HepG2 (cell line): ENCODE results near the gene FUT1. TPM values are rescaled to one million over a fixed set of nuclear protein-coding genes. Genes with fewer than 3 reads are reported as not detected.
A peak's percentile ranks its signal among the peaks of the same experiment; 100 is the strongest.

ENCODE experiments used
- ATF1 ChIP-seq: IDR thresholded peaks from 2 replicates; pipeline ENCODE4 v1.6.1; 2016; ENCODE audit warnings: mild to moderate bottlenecking, control low read depth
- BCL6 ChIP-seq: IDR thresholded peaks from 2 replicates; pipeline ENCODE4 v1.6.1; 2016; ENCODE audit warnings: missing genetic modification reagents, missing compliant biosample characterization
- ELF3 ChIP-seq: IDR thresholded peaks from 2 replicates; pipeline ENCODE4 v1.6.1; 2016; ENCODE audit warnings: missing genetic modification reagents, missing compliant biosample characterization
- HNRNPL ChIP-seq: fragments of 200-400 bp; formaldehyde crosslinking; IDR thresholded peaks from 2 replicates; pipeline ENCODE4 v1.6.1; 2017; ENCODE audit warnings: mild to moderate bottlenecking, low read depth, low read length
- HNRNPUL1 ChIP-seq: fragments of 200-400 bp; formaldehyde crosslinking; IDR thresholded peaks from 2 replicates; pipeline ENCODE4 v1.6.1; 2017; ENCODE audit warnings: low read depth, mild to moderate bottlenecking, low read length, moderate library complexity
- KAT2B ChIP-seq: fragments of 150-350 bp; IDR thresholded peaks from 2 replicates; pipeline ENCODE4 v1.6.1; 2014; ENCODE audit warnings: low read depth, low read length, borderline replicate concordance
- MEIS2 ChIP-seq: sonication (generic); formaldehyde crosslinking; IDR thresholded peaks from 2 replicates; pipeline ENCODE4 v1.9.0; 2021; ENCODE audit warnings: mild to moderate bottlenecking, missing genetic modification reagents
- PAXIP1 ChIP-seq: sonication (generic); formaldehyde crosslinking; conservative IDR thresholded peaks from 2 replicates; pipeline ENCODE4 v1.4.0; 2020; ENCODE audit warnings: mild to moderate bottlenecking, missing genetic modification reagents, moderate library complexity
- PTBP1 ChIP-seq: fragments of 200-400 bp; formaldehyde crosslinking; IDR thresholded peaks from 2 replicates; pipeline ENCODE4 v1.6.1; 2018; ENCODE audit warnings: low read length, low read depth; ENCODE audit not compliant: poor library complexity, severe bottlenecking
- RBM39 ChIP-seq: fragments of 200-400 bp; formaldehyde crosslinking; IDR thresholded peaks from one replicate; pipeline ENCODE4 v1.6.1; 2018; ENCODE audit warnings: antibody characterized with exemption, mild to moderate bottlenecking, low read depth, low read length; ENCODE audit not compliant: poor library complexity, severe bottlenecking
- RFXANK ChIP-seq: IDR thresholded peaks from 2 replicates; pipeline ENCODE4 v1.6.1; 2016
- SCMH1 ChIP-seq: sonication (generic); formaldehyde crosslinking; IDR thresholded peaks from 2 replicates; pipeline ENCODE4 v1.9.0; 2021; ENCODE audit warnings: missing genetic modification reagents, mild to moderate bottlenecking, borderline replicate concordance
- SOX5 ChIP-seq: IDR thresholded peaks from 2 replicates; pipeline ENCODE4 v1.6.1; 2016; ENCODE audit warnings: borderline replicate concordance
- SPEN ChIP-seq: sonication (generic); formaldehyde crosslinking; IDR thresholded peaks from 2 replicates; pipeline ENCODE4 v1.5.1; 2020; ENCODE audit warnings: low read depth, mild to moderate bottlenecking, missing genetic modification reagents
- SSRP1 ChIP-seq: IDR thresholded peaks from 2 replicates; pipeline ENCODE4 v1.6.1; 2016; ENCODE audit warnings: control low read depth
- STAT5B ChIP-seq: sonication (generic); formaldehyde crosslinking; IDR thresholded peaks from 2 replicates; pipeline ENCODE4 v1.4.0; 2020; ENCODE audit warnings: missing genetic modification reagents
- TBP ChIP-seq: sonication (generic); formaldehyde crosslinking; IDR thresholded peaks from 2 replicates; pipeline ENCODE4 v1.5.0; 2020; ENCODE audit warnings: missing genetic modification reagents
- TERF1 ChIP-seq: sonication (generic); formaldehyde crosslinking; IDR thresholded peaks from 2 replicates; pipeline ENCODE4 v1.8.0; 2022; ENCODE audit warnings: mild to moderate bottlenecking, missing genetic modification reagents, moderate library complexity
- ZBTB20 ChIP-seq: sonication (generic); formaldehyde crosslinking; IDR thresholded peaks from 2 replicates; pipeline ENCODE4 v1.8.1; 2023; ENCODE audit warnings: missing genetic modification reagents, low read depth, mild to moderate bottlenecking, borderline replicate concordance
- ZMYM2 ChIP-seq: sonication (generic); formaldehyde crosslinking; IDR thresholded peaks from 2 replicates; pipeline ENCODE4 v1.8.0; 2022; ENCODE audit warnings: mild to moderate bottlenecking, missing genetic modification reagents
- ZNF232 ChIP-seq: sonication (generic); formaldehyde crosslinking; IDR thresholded peaks from 2 replicates; pipeline ENCODE4 v1.4.0; 2020; ENCODE audit warnings: missing genetic modification reagents, borderline replicate concordance
- ZNF256 ChIP-seq: sonication (generic); formaldehyde crosslinking; conservative IDR thresholded peaks from 2 replicates; pipeline ENCODE4 v1.4.0; 2020; ENCODE audit warnings: missing genetic modification reagents
- ZNF414 ChIP-seq: sonication (generic); formaldehyde crosslinking; IDR thresholded peaks from 2 replicates; pipeline ENCODE4 v1.5.0; 2020; ENCODE audit warnings: missing genetic modification reagents
- ZNF580 ChIP-seq: IDR thresholded peaks from 2 replicates; pipeline ENCODE4 v1.6.1; 2016; ENCODE audit warnings: low read depth, borderline replicate concordance
- ZNF589 ChIP-seq: sonication (generic); formaldehyde crosslinking; conservative IDR thresholded peaks from 2 replicates; pipeline ENCODE4 v1.8.0; 2022; ENCODE audit warnings: mild to moderate bottlenecking, moderate library complexity, missing genetic modification reagents
- polyA plus RNA-seq, 8 experiments: library from polyadenylated mRNA; depleted of rRNA in 3 of 8; stranded (reverse) in 7 of 8; unstranded in 1 of 8; fragments of >200 nt; fragmentation: Illumina TruSeq in 4 of 8; extraction: Trizol in 4 of 8; gene quantifications; 2 replicates each; pipeline versions ENCODE4 v1.2.1 to v1.2.3, GENCODE V29; 2011 to 2016; ENCODE audit warnings: low read depth in 4 of 8, missing spikeins in 1 of 8, mixed read lengths in 1 of 8; ENCODE audit not compliant: insufficient read depth in 1 of 8
- total RNA-seq, 5 experiments: library from RNA; depleted of rRNA; stranded (reverse); fragments of >200 nt; fragmentation: Illumina TruSeq; extraction: Trizol; gene quantifications; 2 replicates each; pipeline ENCODE4 v1.2.3, GENCODE V29; 2016; ENCODE audit warnings: low read depth in 1 of 5

Gene FUT1
- total and polyA plus RNA-seq, 2 of the 13 experiments (the other 11 are each of a cell fraction or from before 2014, with no cell fraction given), result 0.07 to 1.1 TPM

GRCh38 chr19:48795055-48795684 lies 42.7 kb upstream of the FUT1 start (continued):
- TF ChIP-seq PAXIP1 (peak; percentile 12; the same call in 1 of the 2 replicates), ELF3 (0 out of 2 replicates have a peak, but pooled peaks have one; percentile 38), KAT2B (no peak), SSRP1 (CRISPR knock-in tag) (no peak), ZNF580 (peak; percentile 72; the same call in 1 of the 2 replicates), RBM39 (peak; percentile 47), HNRNPL (no peak), PTBP1 (no peak), RFXANK (CRISPR knock-in tag) (peak; percentile 32; the same call in 1 of the 2 replicates), ZMYM2 (CRISPR knock-in tag) (peak; percentile 77), SOX5 (no peak), SPEN (CRISPR knock-in tag) (peak; percentile 76), SCMH1 (no peak), MEIS2 (CRISPR knock-in tag) (no peak), BCL6 (CRISPR knock-in tag) (no peak), ZNF414 (CRISPR knock-in tag) (no peak), ZNF256 (CRISPR knock-in tag) (0 out of 2 replicates have a peak, but pooled peaks have one; percentile 27), TBP (CRISPR knock-in tag) (0 out of 2 replicates have a peak, but pooled peaks have one; percentile 40), TERF1 (no peak), ZBTB20 (CRISPR knock-in tag) (no peak), ATF1 (no peak; the same call in 1 of the 2 replicates), ZNF589 (CRISPR knock-in tag) (no peak), ZNF232 (CRISPR knock-in tag) (no peak; the same call in 1 of the 2 replicates), HNRNPUL1 (no peak), STAT5B (no peak)
